WTC11 (cell line): Measurements from ENCODE around the gene ASXL3. TPM values are rescaled to one million over a fixed set of nuclear protein-coding genes. Genes with fewer than 3 reads are reported as not detected.

Experiments
- ATAC-seq: fragments of 200-7000 bp; cut with Tn5 transposase; 2 replicates; pipeline ENCODE4 v1.10.0; 2021; ENCODE audit warnings: mild to moderate bottlenecking, moderate library complexity
- CTCF ChIA-PET: fragments of 300-600 bp; sonication (Branson Sonifier 250); formaldehyde crosslinking; loops from one replicate; lab custom pipeline; 2021; ENCODE audit warnings: antibody characterized with exemption; lab: Charles Lee
- POLR2A ChIA-PET: fragments of 350-600 bp; sonication (Branson Sonifier 250); formaldehyde crosslinking; loops from one replicate; lab custom pipeline; 2021; ENCODE audit warnings: antibody characterized with exemption; lab: Charles Lee
- DNase-seq: peaks from one replicate; pipeline ENCODE4 v3.0.0; 2021; ENCODE audit warnings: low spot score
- H3K27ac Mint-ChIP-seq: 2 replicates; pipeline ENCODE4 v1.8.0; 2021; ENCODE audit warnings: mixed read lengths
- H3K27me3 Mint-ChIP-seq: 2 replicates; pipeline ENCODE4 v1.8.0; 2021; ENCODE audit warnings: low read depth, mild to moderate bottlenecking, moderate library complexity, mixed read lengths
- H3K36me3 Mint-ChIP-seq: 2 replicates; pipeline ENCODE4 v1.8.0; 2021; ENCODE audit warnings: mixed read lengths
- H3K4me1 Mint-ChIP-seq: 2 replicates; pipeline ENCODE4 v1.8.0; 2022; ENCODE audit warnings: mixed read lengths
- H3K4me3 Mint-ChIP-seq: 2 replicates; pipeline ENCODE4 v1.8.0; 2021; ENCODE audit warnings: mild to moderate bottlenecking, moderate library complexity, mixed read lengths
- H3K9me3 Mint-ChIP-seq: 2 replicates; pipeline ENCODE4 v1.8.0; 2021; ENCODE audit warnings: mixed read lengths
- ATF1 ChIP-seq: sonication (generic); formaldehyde crosslinking; IDR thresholded peaks from 2 replicates; pipeline ENCODE4 v1.8.1; 2023; ENCODE audit warnings: mild to moderate bottlenecking, moderate library complexity, missing genetic modification reagents
- ELF4 ChIP-seq: sonication (generic); formaldehyde crosslinking; IDR thresholded peaks from 2 replicates; pipeline ENCODE4 v1.8.1; 2022; ENCODE audit warnings: low read depth, mild to moderate bottlenecking, moderate library complexity, missing genetic modification reagents
- EMX1 ChIP-seq: fragments of 250-450 bp; sonication (Bioruptor Pico); IDR thresholded peaks from 2 replicates; pipeline ENCODE4 v1.8.0; 2021; ENCODE audit warnings: mild to moderate bottlenecking
- GABPB1 ChIP-seq: sonication (generic); formaldehyde crosslinking; IDR thresholded peaks from 2 replicates; pipeline ENCODE4 v1.8.1; 2023; ENCODE audit warnings: mild to moderate bottlenecking, missing genetic modification reagents
- GTF2I ChIP-seq: fragments of 250-450 bp; sonication (Bioruptor Pico); conservative IDR thresholded peaks from 2 replicates; pipeline ENCODE4 v1.4.0; 2021; ENCODE audit warnings: mild to moderate bottlenecking
- JAZF1 ChIP-seq: fragments of 250-450 bp; sonication (Bioruptor Pico); IDR thresholded peaks from 2 replicates; pipeline ENCODE4 v1.9.0; 2021; ENCODE audit warnings: moderate library complexity, mild to moderate bottlenecking, inconsistent platforms
- NFYB ChIP-seq: sonication (generic); formaldehyde crosslinking; conservative IDR thresholded peaks from 2 replicates; pipeline ENCODE4 v1.8.0; 2022; ENCODE audit warnings: low read depth, missing genetic modification reagents
- NR1H2 ChIP-seq: sonication (generic); formaldehyde crosslinking; IDR thresholded peaks from 2 replicates; pipeline ENCODE4 v1.9.0; 2021; ENCODE audit warnings: mild to moderate bottlenecking, moderate library complexity, missing genetic modification reagents
- SMAD3 ChIP-seq: sonication (generic); formaldehyde crosslinking; IDR thresholded peaks from 2 replicates; pipeline ENCODE4 v1.8.0; 2022; ENCODE audit warnings: missing genetic modification reagents, mild to moderate bottlenecking, borderline replicate concordance
- SOX15 ChIP-seq: fragments of 250-450 bp; sonication (Bioruptor Pico); IDR thresholded peaks from 2 replicates; pipeline ENCODE4 v1.9.0; 2021; ENCODE audit warnings: mild to moderate bottlenecking
- TCF7 ChIP-seq: sonication (generic); formaldehyde crosslinking; IDR thresholded peaks from 2 replicates; pipeline ENCODE4 v1.8.0; 2022; ENCODE audit warnings: mild to moderate bottlenecking, low read depth, missing genetic modification reagents, moderate library complexity
- ZNF263 ChIP-seq: sonication (generic); formaldehyde crosslinking; IDR thresholded peaks from 2 replicates; pipeline ENCODE4 v1.8.1; 2022; ENCODE audit warnings: low read depth, mild to moderate bottlenecking, moderate library complexity, missing genetic modification reagents
- ZNF423 ChIP-seq: fragments of 250-450 bp; sonication (Bioruptor Pico); IDR thresholded peaks from 2 replicates; pipeline ENCODE4 v2.1.2; 2022; ENCODE audit warnings: mild to moderate bottlenecking, moderate library complexity
- total RNA-seq: library from RNA; stranded (reverse); gene quantifications from 3 replicates; pipeline ENCODE4 v1.2.3, GENCODE V29; 2021
- TF ChIP-seq, protein P1 (sequence below): sonication (generic); formaldehyde crosslinking; IDR thresholded peaks from 2 replicates; pipeline ENCODE4 v1.8.0; 2023; ENCODE audit warnings: missing genetic modification reagents, mild to moderate bottlenecking, borderline replicate concordance
- TF ChIP-seq, protein P2 (sequence below): sonication (generic); formaldehyde crosslinking; IDR thresholded peaks from 2 replicates; pipeline ENCODE4 v1.8.1; 2023; ENCODE audit warnings: mild to moderate bottlenecking, missing genetic modification reagents
- TF ChIP-seq, protein P3 (sequence below): fragments of 200-600 bp; IDR thresholded peaks from 2 replicates; pipeline ENCODE4 v1.8.0; 2022; ENCODE audit warnings: antibody characterized with exemption
- TF ChIP-seq, protein P4 (sequence below): sonication (generic); formaldehyde crosslinking; IDR thresholded peaks from 2 replicates; pipeline ENCODE4 v1.8.0; 2023; ENCODE audit warnings: missing genetic modification reagents
- TF ChIP-seq, protein P5 (sequence below): sonication (generic); formaldehyde crosslinking; IDR thresholded peaks from 2 replicates; pipeline ENCODE4 v1.8.0; 2022; ENCODE audit warnings: mild to moderate bottlenecking, missing genetic modification reagents
- TF ChIP-seq, protein P6 (sequence below): fragments of 250-450 bp; sonication (Bioruptor Pico); IDR thresholded peaks from 2 replicates; pipeline ENCODE4 v1.9.0; 2021; ENCODE audit warnings: moderate library complexity, mild to moderate bottlenecking, inconsistent platforms, borderline replicate concordance
- TF ChIP-seq, protein P7 (sequence below): sonication (generic); formaldehyde crosslinking; IDR thresholded peaks from 2 replicates; pipeline ENCODE4 v1.8.1; 2022; ENCODE audit warnings: mild to moderate bottlenecking, moderate library complexity, missing genetic modification reagents
- TF ChIP-seq, protein P8 (sequence below): sonication (generic); formaldehyde crosslinking; IDR thresholded peaks from 2 replicates; pipeline ENCODE4 v1.8.1; 2023; ENCODE audit warnings: mild to moderate bottlenecking, missing genetic modification reagents, moderate library complexity
- TF ChIP-seq, protein P9 (sequence below): sonication (generic); formaldehyde crosslinking; IDR thresholded peaks from 2 replicates; pipeline ENCODE4 v1.8.0; 2022; ENCODE audit warnings: mild to moderate bottlenecking, missing genetic modification reagents

ASXL3 gene
- total RNA-seq, 1 experiment from 2014 or later = 0.35 TPM

DNA sequence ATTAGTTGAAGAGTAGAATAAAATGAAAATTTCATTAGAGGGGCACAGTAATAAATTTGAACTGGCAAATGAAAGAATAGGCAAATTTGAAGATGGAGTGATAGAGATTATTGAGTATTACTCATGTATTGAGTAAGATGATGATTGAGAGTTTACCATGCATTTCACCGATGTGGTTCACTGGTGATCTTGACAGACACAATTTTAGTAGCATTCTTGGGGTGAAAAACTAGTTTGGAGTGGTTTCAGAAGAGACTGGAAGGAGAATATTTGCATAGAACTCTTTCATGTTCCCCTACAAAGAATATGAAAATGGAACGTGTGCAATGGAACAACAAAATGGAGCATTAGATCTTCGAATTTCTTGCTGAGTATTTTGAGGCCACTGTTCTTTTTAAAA is 121.4 kb downstream of the ASXL3 start:
- no peak for DNase-seq
- Mint-ChIP-seq H3K36me3 (no peaks in the 10 kb centered on the region), H3K27me3 (no peaks in the 10 kb centered on the region), H3K4me1 (no peaks in the 10 kb centered on the region), H3K27ac (no peak overlapping the region), H3K9me3 (no peaks in the 10 kb centered on the region), H3K4me3 (no peak overlapping the region)
- CTCF ChIA-PET = no interaction called here
- TF ChIP-seq, protein P1, sequence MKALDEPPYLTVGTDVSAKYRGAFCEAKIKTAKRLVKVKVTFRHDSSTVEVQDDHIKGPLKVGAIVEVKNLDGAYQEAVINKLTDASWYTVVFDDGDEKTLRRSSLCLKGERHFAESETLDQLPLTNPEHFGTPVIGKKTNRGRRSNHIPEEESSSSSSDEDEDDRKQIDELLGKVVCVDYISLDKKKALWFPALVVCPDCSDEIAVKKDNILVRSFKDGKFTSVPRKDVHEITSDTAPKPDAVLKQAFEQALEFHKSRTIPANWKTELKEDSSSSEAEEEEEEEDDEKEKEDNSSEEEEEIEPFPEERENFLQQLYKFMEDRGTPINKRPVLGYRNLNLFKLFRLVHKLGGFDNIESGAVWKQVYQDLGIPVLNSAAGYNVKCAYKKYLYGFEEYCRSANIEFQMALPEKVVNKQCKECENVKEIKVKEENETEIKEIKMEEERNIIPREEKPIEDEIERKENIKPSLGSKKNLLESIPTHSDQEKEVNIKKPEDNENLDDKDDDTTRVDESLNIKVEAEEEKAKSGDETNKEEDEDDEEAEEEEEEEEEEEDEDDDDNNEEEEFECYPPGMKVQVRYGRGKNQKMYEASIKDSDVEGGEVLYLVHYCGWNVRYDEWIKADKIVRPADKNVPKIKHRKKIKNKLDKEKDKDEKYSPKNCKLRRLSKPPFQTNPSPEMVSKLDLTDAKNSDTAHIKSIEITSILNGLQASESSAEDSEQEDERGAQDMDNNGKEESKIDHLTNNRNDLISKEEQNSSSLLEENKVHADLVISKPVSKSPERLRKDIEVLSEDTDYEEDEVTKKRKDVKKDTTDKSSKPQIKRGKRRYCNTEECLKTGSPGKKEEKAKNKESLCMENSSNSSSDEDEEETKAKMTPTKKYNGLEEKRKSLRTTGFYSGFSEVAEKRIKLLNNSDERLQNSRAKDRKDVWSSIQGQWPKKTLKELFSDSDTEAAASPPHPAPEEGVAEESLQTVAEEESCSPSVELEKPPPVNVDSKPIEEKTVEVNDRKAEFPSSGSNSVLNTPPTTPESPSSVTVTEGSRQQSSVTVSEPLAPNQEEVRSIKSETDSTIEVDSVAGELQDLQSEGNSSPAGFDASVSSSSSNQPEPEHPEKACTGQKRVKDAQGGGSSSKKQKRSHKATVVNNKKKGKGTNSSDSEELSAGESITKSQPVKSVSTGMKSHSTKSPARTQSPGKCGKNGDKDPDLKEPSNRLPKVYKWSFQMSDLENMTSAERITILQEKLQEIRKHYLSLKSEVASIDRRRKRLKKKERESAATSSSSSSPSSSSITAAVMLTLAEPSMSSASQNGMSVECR (CRISPR knock-in tag) = no peak
- TF ChIP-seq, protein P2, sequence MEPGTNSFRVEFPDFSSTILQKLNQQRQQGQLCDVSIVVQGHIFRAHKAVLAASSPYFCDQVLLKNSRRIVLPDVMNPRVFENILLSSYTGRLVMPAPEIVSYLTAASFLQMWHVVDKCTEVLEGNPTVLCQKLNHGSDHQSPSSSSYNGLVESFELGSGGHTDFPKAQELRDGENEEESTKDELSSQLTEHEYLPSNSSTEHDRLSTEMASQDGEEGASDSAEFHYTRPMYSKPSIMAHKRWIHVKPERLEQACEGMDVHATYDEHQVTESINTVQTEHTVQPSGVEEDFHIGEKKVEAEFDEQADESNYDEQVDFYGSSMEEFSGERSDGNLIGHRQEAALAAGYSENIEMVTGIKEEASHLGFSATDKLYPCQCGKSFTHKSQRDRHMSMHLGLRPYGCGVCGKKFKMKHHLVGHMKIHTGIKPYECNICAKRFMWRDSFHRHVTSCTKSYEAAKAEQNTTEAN (CRISPR knock-in tag) = no peak
- no peak for TF ChIP-seq GTF2I (CRISPR knock-in tag)
- no peak for TF ChIP-seq GABPB1
- no peak for TF ChIP-seq NR1H2 (CRISPR knock-in tag)
- TF ChIP-seq, protein P3, sequence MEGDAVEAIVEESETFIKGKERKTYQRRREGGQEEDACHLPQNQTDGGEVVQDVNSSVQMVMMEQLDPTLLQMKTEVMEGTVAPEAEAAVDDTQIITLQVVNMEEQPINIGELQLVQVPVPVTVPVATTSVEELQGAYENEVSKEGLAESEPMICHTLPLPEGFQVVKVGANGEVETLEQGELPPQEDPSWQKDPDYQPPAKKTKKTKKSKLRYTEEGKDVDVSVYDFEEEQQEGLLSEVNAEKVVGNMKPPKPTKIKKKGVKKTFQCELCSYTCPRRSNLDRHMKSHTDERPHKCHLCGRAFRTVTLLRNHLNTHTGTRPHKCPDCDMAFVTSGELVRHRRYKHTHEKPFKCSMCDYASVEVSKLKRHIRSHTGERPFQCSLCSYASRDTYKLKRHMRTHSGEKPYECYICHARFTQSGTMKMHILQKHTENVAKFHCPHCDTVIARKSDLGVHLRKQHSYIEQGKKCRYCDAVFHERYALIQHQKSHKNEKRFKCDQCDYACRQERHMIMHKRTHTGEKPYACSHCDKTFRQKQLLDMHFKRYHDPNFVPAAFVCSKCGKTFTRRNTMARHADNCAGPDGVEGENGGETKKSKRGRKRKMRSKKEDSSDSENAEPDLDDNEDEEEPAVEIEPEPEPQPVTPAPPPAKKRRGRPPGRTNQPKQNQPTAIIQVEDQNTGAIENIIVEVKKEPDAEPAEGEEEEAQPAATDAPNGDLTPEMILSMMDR = no peak
- no peak for TF ChIP-seq JAZF1 (CRISPR knock-in tag)
- TF ChIP-seq SMAD3 = no peak
- TF ChIP-seq, protein P4, sequence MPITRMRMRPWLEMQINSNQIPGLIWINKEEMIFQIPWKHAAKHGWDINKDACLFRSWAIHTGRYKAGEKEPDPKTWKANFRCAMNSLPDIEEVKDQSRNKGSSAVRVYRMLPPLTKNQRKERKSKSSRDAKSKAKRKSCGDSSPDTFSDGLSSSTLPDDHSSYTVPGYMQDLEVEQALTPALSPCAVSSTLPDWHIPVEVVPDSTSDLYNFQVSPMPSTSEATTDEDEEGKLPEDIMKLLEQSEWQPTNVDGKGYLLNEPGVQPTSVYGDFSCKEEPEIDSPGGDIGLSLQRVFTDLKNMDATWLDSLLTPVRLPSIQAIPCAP (CRISPR knock-in tag) = no peak
- no peak for TF ChIP-seq EMX1
- no peak for TF ChIP-seq ELF4 (CRISPR knock-in tag)
- TF ChIP-seq, protein P5, sequence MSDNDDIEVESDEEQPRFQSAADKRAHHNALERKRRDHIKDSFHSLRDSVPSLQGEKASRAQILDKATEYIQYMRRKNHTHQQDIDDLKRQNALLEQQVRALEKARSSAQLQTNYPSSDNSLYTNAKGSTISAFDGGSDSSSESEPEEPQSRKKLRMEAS (CRISPR knock-in tag) = no peak
- TF ChIP-seq, protein P6, sequence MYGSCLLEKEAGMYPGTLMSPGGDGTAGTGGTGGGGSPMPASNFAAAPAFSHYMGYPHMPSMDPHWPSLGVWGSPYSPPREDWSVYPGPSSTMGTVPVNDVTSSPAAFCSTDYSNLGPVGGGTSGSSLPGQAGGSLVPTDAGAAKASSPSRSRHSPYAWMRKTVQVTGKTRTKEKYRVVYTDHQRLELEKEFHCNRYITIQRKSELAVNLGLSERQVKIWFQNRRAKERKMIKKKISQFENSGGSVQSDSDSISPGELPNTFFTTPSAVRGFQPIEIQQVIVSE (CRISPR knock-in tag) = no peak
- TF ChIP-seq SOX15 (CRISPR knock-in tag) = no peak
- no peak for ATAC-seq
- POLR2A ChIA-PET = no interaction called here

DNA sequence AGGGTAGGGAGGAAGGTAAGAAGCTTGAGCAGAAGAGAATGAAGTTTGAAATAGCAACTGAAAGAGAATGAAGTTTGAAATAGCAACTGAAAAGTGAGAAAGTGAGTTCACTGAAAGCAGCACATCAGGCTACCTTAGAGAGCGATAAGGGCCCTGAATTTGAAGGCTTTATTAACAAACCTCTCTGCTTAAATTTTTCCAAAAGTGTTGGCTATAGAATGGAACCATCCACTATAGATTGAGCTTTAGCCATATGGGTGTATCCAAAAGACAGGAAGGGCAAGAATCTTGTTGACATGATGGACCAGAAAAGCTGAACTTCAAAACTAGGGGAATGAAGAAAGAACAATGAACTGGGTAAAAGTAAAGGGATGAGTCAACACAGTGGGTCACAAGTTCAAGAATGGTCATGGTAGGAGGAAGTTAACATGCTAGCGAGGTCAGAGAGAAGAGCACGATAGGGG is 122.5 kb downstream of the ASXL3 start:
- Mint-ChIP-seq H3K4me3 (no peak overlapping the region), H3K4me1 (no peaks in the 10 kb centered on the region), H3K36me3 (no peaks in the 10 kb centered on the region), H3K9me3 (no peaks in the 10 kb centered on the region), H3K27me3 (no peaks in the 10 kb centered on the region), H3K27ac (no peak overlapping the region)
- ATAC-seq (no peak), DNase-seq (no peak)
- ChIA-PET POLR2A (no interaction called here), CTCF (no interaction called here)
- TF ChIP-seq, protein P7, sequence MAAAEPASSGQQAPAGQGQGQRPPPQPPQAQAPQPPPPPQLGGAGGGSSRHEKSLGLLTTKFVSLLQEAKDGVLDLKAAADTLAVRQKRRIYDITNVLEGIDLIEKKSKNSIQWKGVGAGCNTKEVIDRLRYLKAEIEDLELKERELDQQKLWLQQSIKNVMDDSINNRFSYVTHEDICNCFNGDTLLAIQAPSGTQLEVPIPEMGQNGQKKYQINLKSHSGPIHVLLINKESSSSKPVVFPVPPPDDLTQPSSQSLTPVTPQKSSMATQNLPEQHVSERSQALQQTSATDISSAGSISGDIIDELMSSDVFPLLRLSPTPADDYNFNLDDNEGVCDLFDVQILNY (CRISPR knock-in tag) = no peak
- TF ChIP-seq, protein P8, sequence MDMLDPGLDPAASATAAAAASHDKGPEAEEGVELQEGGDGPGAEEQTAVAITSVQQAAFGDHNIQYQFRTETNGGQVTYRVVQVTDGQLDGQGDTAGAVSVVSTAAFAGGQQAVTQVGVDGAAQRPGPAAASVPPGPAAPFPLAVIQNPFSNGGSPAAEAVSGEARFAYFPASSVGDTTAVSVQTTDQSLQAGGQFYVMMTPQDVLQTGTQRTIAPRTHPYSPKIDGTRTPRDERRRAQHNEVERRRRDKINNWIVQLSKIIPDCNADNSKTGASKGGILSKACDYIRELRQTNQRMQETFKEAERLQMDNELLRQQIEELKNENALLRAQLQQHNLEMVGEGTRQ (CRISPR knock-in tag) = no peak
- TF ChIP-seq NFYB (CRISPR knock-in tag) = no peak
- TF ChIP-seq, protein P5 (CRISPR knock-in tag) = no peak
- TF ChIP-seq, protein P9, sequence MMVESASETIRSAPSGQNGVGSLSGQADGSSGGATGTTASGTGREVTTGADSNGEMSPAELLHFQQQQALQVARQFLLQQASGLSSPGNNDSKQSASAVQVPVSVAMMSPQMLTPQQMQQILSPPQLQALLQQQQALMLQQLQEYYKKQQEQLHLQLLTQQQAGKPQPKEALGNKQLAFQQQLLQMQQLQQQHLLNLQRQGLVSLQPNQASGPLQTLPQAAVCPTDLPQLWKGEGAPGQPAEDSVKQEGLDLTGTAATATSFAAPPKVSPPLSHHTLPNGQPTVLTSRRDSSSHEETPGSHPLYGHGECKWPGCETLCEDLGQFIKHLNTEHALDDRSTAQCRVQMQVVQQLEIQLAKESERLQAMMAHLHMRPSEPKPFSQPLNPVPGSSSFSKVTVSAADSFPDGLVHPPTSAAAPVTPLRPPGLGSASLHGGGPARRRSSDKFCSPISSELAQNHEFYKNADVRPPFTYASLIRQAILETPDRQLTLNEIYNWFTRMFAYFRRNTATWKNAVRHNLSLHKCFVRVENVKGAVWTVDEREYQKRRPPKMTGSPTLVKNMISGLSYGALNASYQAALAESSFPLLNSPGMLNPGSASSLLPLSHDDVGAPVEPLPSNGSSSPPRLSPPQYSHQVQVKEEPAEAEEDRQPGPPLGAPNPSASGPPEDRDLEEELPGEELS (CRISPR knock-in tag) = no peak
- no peak for TF ChIP-seq ZNF263 (CRISPR knock-in tag)
- TF ChIP-seq ATF1 (CRISPR knock-in tag) = no peak
- TF ChIP-seq TCF7 (CRISPR knock-in tag) = no peak
- TF ChIP-seq ZNF423 (CRISPR knock-in tag) = no peak
